Loucy (cell line): ENCODE data around the gene FXYD3.

Source experiments
- H2AFZ ChIP-seq: fragments of 200-600 bp; sonication (generic); 2 replicates; pipeline ENCODE4 v1.6.0; 2016; ENCODE audit warnings: antibody characterized with exemption, mild to moderate bottlenecking, low read length, moderate library complexity
- H3F3A ChIP-seq: fragments of 200-600 bp; 2 replicates; pipeline ENCODE4 v1.6.0; 2016; ENCODE audit warnings: antibody characterized with exemption, low read depth, mild to moderate bottlenecking
- H3K27me3 ChIP-seq: fragments of 200-600 bp; sonication (generic); 2 replicates; pipeline ENCODE4 v1.6.1; 2014; ENCODE audit warnings: low read length, mild to moderate bottlenecking; ENCODE audit not compliant: insufficient read depth, poor library complexity, severe bottlenecking
- H3K36me3 ChIP-seq: fragments of 200-600 bp; sonication (generic); 2 replicates; pipeline ENCODE4 v1.6.1; 2016; ENCODE audit warnings: low read length; ENCODE audit not compliant: insufficient read depth
- H3K4me1 ChIP-seq: fragments of 200-600 bp; sonication (generic); 2 replicates; pipeline ENCODE4 v1.5.1; 2014; ENCODE audit warnings: low read length, mild to moderate bottlenecking; ENCODE audit not compliant: insufficient read depth, poor library complexity, severe bottlenecking
- H3K4me2 ChIP-seq: fragments of 200-600 bp; sonication (generic); 2 replicates; pipeline ENCODE4 v1.6.0; 2014; ENCODE audit warnings: antibody characterized with exemption, low read length, low read depth, mild to moderate bottlenecking; ENCODE audit not compliant: poor library complexity, severe bottlenecking
- H3K4me3 ChIP-seq: fragments of 200-600 bp; sonication (generic); 2 replicates; pipeline ENCODE4 v1.5.1; 2014; ENCODE audit warnings: low read length, mild to moderate bottlenecking, mixed read lengths; ENCODE audit not compliant: poor library complexity, severe bottlenecking
- H3K79me2 ChIP-seq: fragments of 200-600 bp; sonication (generic); 2 replicates; pipeline ENCODE4 v1.6.1; 2014; ENCODE audit warnings: low read length; ENCODE audit not compliant: insufficient read depth
- H3K9ac ChIP-seq: fragments of 200-600 bp; sonication (generic); 2 replicates; pipeline ENCODE4 v1.6.0; 2014; ENCODE audit warnings: mild to moderate bottlenecking, low read depth, low read length, moderate library complexity; ENCODE audit not compliant: poor library complexity, severe bottlenecking
- H3K9me2 ChIP-seq: fragments of 200-600 bp; sonication (generic); replicated peaks from 2 replicates; pipeline ENCODE4 v1.6.1; 2016; ENCODE audit warnings: low read depth, low read length, mixed read lengths
- H3K9me3 ChIP-seq: fragments of 200-600 bp; sonication (generic); 2 replicates; pipeline ENCODE4 v1.6.1; 2014; ENCODE audit warnings: mild to moderate bottlenecking, antibody characterized with exemption, low read length, low read depth; ENCODE audit not compliant: insufficient read depth
- H4K20me1 ChIP-seq: fragments of 200-600 bp; sonication (generic); 2 replicates; pipeline ENCODE4 v1.6.0; 2014; ENCODE audit warnings: antibody characterized with exemption, low read length, mild to moderate bottlenecking; ENCODE audit not compliant: insufficient read depth, poor library complexity, severe bottlenecking
- CTCF ChIP-seq: fragments of 200-600 bp; sonication (generic); conservative IDR thresholded peaks from 2 replicates; pipeline ENCODE4 v1.5.1; 2014; ENCODE audit warnings: mild to moderate bottlenecking, antibody characterized with exemption, low read length
- EZH2phosphoT487 ChIP-seq: fragments of 200-600 bp; IDR thresholded peaks from 2 replicates; pipeline ENCODE4 v1.6.1; 2018; ENCODE audit warnings: antibody characterized with exemption, mild to moderate bottlenecking, moderate library complexity, borderline replicate concordance

Gene FXYD3

GRCh38 chr19:35112995-35113688, 2.5 kb upstream of the FXYD3 start:
- H3F3A ChIP-seq: no peaks in the 10 kb centered on the region
- no peaks in the 10 kb centered on the region for H3K9me2 ChIP-seq
- H3K4me1 ChIP-seq: peaks cover 3% of the 10 kb centered on the region
- no peak overlapping the region for H2AFZ ChIP-seq
- H3K36me3 ChIP-seq: no peaks in the 10 kb centered on the region
- no peaks in the 10 kb centered on the region for H4K20me1 ChIP-seq
- no peak overlapping the region for H3K4me2 ChIP-seq
- H3K4me3 ChIP-seq: no peak overlapping the region
- no peaks in the 10 kb centered on the region for H3K79me2 ChIP-seq
- TF ChIP-seq CTCF: no peak
- no peak for TF ChIP-seq EZH2phosphoT487
- no peaks in the 10 kb centered on the region for H3K27me3 ChIP-seq
- H3K9me3 ChIP-seq: no peaks in the 10 kb centered on the region
- no peak overlapping the region for H3K9ac ChIP-seq

DNA sequence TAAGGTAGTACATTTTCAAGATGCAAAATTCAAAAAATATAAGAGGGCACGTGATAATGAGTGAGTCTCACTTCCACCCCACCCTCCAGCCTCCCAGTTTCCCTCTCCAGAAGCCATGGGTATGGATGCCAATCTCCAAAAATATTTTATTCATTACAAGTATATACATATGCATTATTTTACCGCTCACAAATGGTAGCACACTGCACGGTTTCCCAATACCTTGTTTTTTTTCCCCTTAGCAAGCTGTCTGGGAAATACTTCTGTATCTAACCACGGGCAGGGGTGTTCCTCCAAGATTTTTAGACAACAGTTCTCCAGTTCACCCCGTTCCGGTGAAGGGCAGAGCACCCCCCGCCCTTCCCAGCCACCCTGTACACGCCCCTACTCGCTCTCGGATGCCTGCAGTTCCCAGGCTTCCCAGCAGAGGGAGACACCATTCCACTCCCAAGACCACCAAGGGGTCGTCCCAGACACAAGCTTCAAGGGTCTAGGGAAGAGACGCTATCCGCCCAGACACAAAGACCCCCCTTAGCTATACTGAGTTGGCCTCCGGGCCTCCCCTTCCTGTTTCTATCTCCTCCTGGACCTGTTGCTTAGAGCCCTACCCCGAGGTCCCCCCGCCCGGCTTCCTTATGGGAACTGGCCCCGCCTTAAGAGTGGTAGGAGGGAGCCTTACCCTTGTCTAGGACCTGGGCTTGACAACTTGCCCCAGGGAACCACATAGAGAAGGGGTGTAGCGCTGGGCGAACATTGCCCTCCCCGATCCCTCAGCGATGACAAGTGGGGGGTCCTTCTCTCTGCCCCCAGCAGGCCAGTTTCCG, 1.1 kb upstream of the FXYD3 start:
- Histone ChIP-seq H3K9me2 (no peaks in the 10 kb centered on the region), H3K36me3 (no peaks in the 10 kb centered on the region), H4K20me1 (no peaks in the 10 kb centered on the region), H3K27me3 (no peaks in the 10 kb centered on the region), H3K79me2 (no peaks in the 10 kb centered on the region), H3K9ac (no peak overlapping the region), H2AFZ (peak overlapping the region; percentile 72), H3K9me3 (no peaks in the 10 kb centered on the region), H3K4me3 (peak overlapping the region; percentile 38), H3K4me2 (peak overlapping the region; percentile 55), H3K4me1 (peaks cover 3% of the 10 kb centered on the region), H3F3A (no peaks in the 10 kb centered on the region)
- peak; percentile 96 for TF ChIP-seq CTCF
- TF ChIP-seq EZH2phosphoT487: no peak

DNA sequence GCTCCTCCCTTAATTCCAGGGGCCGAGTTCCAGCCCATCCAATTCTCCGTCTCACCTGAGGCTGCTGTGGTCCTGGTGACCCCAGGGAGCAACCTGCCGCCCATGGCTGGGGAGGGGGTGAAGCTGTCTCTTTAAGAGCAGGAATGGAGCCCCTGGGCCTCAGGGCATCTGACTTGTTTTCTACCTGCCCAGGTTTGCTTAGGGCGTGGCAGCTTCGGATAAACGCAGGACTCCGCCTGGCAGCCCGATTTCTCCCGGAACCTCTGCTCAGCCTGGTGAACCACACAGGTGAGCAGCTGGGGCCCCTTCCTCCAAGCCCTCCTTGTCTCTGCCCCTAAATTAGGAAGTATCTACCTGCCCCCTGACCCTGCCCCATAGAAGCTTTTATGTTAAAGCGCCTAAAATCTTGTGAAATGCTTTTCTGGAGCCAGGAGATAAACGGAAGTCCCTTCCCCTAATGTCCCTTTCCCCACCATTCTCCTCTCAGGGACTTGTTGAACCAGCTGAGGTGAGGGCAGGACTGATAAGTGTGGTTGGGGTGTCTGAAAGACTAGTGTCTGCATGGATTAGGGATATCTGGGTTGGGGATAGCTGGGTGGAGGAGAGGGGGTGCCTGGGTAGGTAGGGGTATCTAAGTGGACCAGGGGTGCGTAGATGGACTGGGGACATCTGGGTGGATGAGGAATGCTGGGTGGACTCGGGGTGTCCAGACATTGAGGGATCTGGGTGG, 614 bp downstream of the FXYD3 start:
- no peak overlapping the region for H3K4me3 ChIP-seq
- H3K9me3 ChIP-seq: no peaks in the 10 kb centered on the region
- H2AFZ ChIP-seq: no peak overlapping the region
- no peaks in the 10 kb centered on the region for H3K27me3 ChIP-seq
- H3K9me2 ChIP-seq: no peaks in the 10 kb centered on the region
- no peaks in the 10 kb centered on the region for H4K20me1 ChIP-seq
- peaks cover 3% of the 10 kb centered on the region for H3K4me1 ChIP-seq
- no peak overlapping the region for H3K4me2 ChIP-seq
- no peaks in the 10 kb centered on the region for H3K79me2 ChIP-seq
- no peak overlapping the region for H3K9ac ChIP-seq
- no peaks in the 10 kb centered on the region for H3F3A ChIP-seq
- TF ChIP-seq EZH2phosphoT487 (no peak), CTCF (no peak)
- H3K36me3 ChIP-seq: no peaks in the 10 kb centered on the region
